Left ventricle myocardium inferior (tissue), 1 donor: ENCODE results near the gene CLK1. TPM values are rescaled to one million over a fixed set of nuclear protein-coding genes. Genes with fewer than 3 reads are reported as not detected.
"Not testable (repeated sequence)": the region's sequence is repeated elsewhere in the genome, so short reads cannot be mapped to it uniquely, and the experiment has no call there.

Experiments used
- DNase-seq: peaks from one replicate; pipeline ENCODE4 v3.0.0-alpha.2; 2020
- H3K27ac ChIP-seq: fragments of 200-600 bp; replicated peaks from 2 replicates; pipeline ENCODE4 v1.8.0; 2021
- H3K27me3 ChIP-seq: fragments of 200-600 bp; 2 replicates; pipeline ENCODE4 v1.8.0; 2021; ENCODE audit warnings: low read depth
- H3K36me3 ChIP-seq: fragments of 200-600 bp; 2 replicates; pipeline ENCODE4 v1.8.0; 2021
- H3K4me1 ChIP-seq: fragments of 200-600 bp; 2 replicates; pipeline ENCODE4 v1.8.0; 2021
- H3K4me3 ChIP-seq: fragments of 200-600 bp; 2 replicates; pipeline ENCODE4 v1.8.0; 2021; ENCODE audit warnings: mild to moderate bottlenecking, moderate library complexity
- H3K9me3 ChIP-seq: fragments of 200-600 bp; replicated peaks from 2 replicates; pipeline ENCODE4 v1.8.0; 2021
- intact Hi-C: fragments of 100-400 bp; cut with micrococcal nuclease; formaldehyde crosslinking; loops from one replicate; pipeline ENCODE4 v1.11.0; 2022
- total RNA-seq: library from RNA; stranded (reverse); fragmentation: NEBNext Ultra II Directional; extraction: Animal tissue kit (Norgen Biotek cat#: 25700); gene quantifications from one replicate; pipeline ENCODE4 v1.2.1, GENCODE V29; 2021
- TF ChIP-seq, protein P1 (sequence below): fragments of 200-600 bp; IDR thresholded peaks from 2 replicates; pipeline ENCODE4 v1.8.0; 2021; ENCODE audit warnings: antibody characterized with exemption, mild to moderate bottlenecking, borderline replicate concordance
- donor health status: DM: no; HTN: yes; CAD: no; lungs with severe emphysema.

CLK1 gene
- total RNA-seq, 1 donor from 2014 or later = 42.8 TPM

DNA sequence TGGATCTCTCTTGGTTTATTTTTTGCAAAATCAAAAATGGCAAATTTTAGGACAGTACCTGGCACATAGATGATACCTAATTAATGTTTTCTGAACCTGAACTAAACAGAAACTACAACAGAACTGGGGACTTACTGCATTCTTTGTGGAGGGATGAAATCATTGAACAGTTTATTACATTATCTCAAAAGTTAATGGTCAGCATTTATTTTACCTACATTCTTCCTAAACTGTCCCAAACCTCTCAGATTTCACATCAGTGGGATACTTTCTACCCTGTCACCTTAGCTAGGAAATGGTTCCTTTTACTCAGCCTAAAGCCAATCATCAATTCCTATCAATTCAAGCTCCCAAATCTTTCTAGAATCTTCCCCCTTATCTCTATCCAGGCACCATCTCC lies 35.0 kb upstream of the CLK1 start:
- peaks cover 23% of the 10 kb centered on the region for H3K4me1 ChIP-seq
- H3K4me3 ChIP-seq = no peak overlapping the region
- DNase-seq = no peak
- TF ChIP-seq, protein P1, sequence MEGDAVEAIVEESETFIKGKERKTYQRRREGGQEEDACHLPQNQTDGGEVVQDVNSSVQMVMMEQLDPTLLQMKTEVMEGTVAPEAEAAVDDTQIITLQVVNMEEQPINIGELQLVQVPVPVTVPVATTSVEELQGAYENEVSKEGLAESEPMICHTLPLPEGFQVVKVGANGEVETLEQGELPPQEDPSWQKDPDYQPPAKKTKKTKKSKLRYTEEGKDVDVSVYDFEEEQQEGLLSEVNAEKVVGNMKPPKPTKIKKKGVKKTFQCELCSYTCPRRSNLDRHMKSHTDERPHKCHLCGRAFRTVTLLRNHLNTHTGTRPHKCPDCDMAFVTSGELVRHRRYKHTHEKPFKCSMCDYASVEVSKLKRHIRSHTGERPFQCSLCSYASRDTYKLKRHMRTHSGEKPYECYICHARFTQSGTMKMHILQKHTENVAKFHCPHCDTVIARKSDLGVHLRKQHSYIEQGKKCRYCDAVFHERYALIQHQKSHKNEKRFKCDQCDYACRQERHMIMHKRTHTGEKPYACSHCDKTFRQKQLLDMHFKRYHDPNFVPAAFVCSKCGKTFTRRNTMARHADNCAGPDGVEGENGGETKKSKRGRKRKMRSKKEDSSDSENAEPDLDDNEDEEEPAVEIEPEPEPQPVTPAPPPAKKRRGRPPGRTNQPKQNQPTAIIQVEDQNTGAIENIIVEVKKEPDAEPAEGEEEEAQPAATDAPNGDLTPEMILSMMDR = no peak
- no peak overlapping the region for H3K27ac ChIP-seq
- peaks cover 69% of the 10 kb centered on the region for H3K36me3 ChIP-seq
- intact Hi-C loops = no loop called here
- H3K27me3 ChIP-seq = no peaks in the 10 kb centered on the region
- H3K9me3 ChIP-seq = no peaks in the 10 kb centered on the region

DNA sequence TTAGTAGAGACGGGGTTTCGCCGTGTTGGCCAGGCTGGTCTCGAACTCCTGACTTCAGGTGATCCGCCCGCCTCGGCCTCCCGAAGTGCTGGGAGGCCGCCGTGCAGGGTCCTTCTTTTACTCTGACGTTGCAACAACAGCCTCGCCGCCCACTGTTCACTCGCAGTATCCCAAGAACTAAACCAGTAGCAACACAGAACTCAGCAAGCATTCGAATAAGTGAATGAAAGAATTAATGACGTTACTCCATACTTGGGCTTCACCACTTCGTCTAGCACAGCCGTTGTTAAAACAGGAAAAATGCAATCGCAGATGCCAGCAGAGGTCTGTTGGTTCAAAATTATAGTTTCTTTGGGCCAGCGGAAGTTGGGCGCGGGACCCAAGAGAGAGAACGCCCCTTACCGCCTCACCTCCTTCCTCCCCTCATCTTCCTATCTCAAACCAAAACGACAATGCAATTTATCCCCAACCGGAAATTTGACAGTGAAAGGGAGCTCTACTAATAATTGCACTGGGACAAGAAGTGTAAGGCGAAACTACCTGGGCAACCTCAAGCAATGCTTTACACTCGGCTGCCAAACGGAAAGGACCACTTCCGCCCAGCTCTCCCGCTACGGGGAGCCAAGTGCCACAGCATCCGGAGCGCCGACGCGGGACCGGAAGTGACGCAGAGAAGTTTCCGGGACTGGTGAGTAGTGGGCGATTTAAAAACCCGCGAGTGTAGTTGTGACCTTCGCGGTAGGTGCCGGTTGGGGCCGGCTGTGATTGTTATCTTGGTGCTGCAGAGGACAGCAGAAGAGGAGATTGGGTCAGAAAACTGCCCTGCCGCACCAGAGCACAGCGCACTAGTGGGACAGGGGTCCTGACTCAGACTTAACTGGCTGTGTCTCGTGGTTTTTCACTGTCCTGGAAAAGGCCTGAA lies 24.5 kb upstream of the CLK1 start, which contains the start of the genes NIF3L1 and PPIL3:
TSS of gene NIF3L1 (plus strand) at position 668 of the 922 bp plus-strand sequence. CDS start 2,573 bp downstream, outside the sequence.
TSS of gene PPIL3 (minus strand) at position 374 of the 922 bp plus-strand sequence. CDS start 1,462 bp downstream, outside the sequence.
- intact Hi-C loops = no loop called here

DNA sequence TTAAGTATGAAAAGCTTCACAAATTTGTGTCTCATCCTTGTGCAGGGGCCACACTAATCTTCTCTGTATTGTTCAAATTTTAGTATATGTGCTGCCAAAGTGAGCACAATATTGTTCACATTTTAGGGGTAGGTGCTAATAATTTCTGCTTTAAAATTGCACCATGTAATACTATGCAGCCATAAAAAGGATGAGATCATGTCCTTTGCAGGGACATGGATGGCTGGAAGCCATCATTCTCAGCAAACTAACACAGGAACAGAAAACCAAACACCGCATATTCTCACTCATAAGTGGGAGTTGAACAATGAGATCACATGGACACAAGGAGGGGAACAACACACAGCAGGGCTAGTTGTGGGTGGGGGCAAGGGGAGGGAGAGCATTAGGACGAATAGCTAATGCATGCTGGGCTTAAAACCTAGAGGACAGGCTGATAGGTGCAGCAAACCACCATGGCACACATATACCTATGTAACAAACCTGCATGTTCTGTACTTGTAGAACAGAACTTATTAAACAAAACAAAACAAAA lies 17.3 kb upstream of the CLK1 start:
- peaks cover 13% of the 10 kb centered on the region for H3K4me1 ChIP-seq
- H3K27me3 ChIP-seq, intact Hi-C loops, DNase-seq, H3K9me3 ChIP-seq, H3K4me3 ChIP-seq, H3K27ac ChIP-seq: not testable (repeated sequence)
- peaks cover 74% of the 10 kb centered on the region for H3K36me3 ChIP-seq

More for the DNA sequence above, 24.5 kb upstream of the CLK1 start, which contains the start of the genes NIF3L1 and PPIL3:
- Histone ChIP-seq H3K27me3 (no peaks in the 10 kb centered on the region), H3K4me3 (peak within 1 kb of the TSS; percentile 88), H3K36me3 (peaks cover 24% of the 10 kb centered on the region), H3K4me1 (peaks cover 35% of the 10 kb centered on the region), H3K27ac (peak within 1 kb of the TSS; percentile 97), H3K9me3 (no peaks in the 10 kb centered on the region)
- TF ChIP-seq, protein P1 = no peak
- peak; percentile 95 for DNase-seq

DNA sequence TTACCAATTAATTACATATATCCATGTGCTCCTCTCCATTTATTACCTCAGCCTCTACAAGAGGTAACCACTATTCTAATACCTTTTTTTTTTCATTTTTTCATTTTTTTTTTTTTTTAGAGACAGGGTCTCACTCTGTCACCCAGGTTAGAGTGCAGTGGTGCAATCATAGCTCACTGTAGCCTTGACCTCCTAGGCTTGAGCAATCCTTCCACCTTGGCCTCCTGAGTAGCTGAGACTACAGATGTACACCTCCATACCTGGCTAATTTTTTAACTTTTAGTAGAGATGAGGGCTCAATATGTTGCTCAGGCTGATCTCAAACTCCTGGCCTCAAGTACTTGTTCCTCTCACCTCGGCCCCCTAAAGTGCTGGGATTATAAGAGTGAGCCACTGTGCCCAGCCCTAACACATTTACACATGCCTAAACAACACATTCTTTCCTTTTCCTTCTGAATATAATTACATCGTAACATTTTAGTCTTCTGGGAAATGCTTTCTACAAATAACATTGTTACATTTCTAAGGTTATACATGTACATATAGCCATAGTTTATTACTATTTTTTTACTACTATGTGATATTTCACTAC lies 13.9 kb upstream of the CLK1 start:
- TF ChIP-seq, protein P1 = no peak
- no peaks in the 10 kb centered on the region for H3K27me3 ChIP-seq
- peak overlapping the region; percentile 67 for H3K27ac ChIP-seq
- H3K4me3 ChIP-seq = no peak overlapping the region
- peaks cover 72% of the 10 kb centered on the region for H3K36me3 ChIP-seq
- peaks cover 24% of the 10 kb centered on the region for H3K4me1 ChIP-seq
- intact Hi-C loops = no loop called here
- no peak for DNase-seq
- no peaks in the 10 kb centered on the region for H3K9me3 ChIP-seq

DNA sequence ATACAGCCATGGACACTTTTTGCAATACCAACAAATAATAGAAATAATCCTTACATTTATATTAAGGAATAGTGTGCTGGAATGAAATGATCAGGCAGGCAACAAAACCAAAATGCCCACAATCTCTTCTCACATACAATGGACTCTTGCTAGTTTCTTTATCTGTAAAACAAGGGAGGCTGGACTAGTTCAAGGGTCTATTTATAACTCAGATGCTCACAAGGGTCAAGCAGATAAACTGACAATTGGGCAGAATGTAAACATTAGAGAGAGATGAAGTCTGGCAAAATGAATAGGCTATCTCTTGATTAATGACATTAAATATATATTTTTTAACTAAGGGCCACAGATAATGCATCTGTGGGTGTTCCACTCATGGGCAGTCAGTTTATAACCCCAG lies 13.0 kb upstream of the CLK1 start:
- no peak for DNase-seq
- no peaks in the 10 kb centered on the region for H3K9me3 ChIP-seq
- TF ChIP-seq, protein P1 = no peak
- peaks cover 65% of the 10 kb centered on the region for H3K36me3 ChIP-seq
- no peaks in the 10 kb centered on the region for H3K27me3 ChIP-seq
- H3K4me1 ChIP-seq = peaks cover 24% of the 10 kb centered on the region
- intact Hi-C loops = no loop called here
- H3K4me3 ChIP-seq = no peak overlapping the region
- peak overlapping the region; percentile 67 for H3K27ac ChIP-seq
